Measurements from ENCODE around the gene TBC1D4. TPM values are rescaled to one million over a fixed set of nuclear protein-coding genes. Genes with fewer than 3 reads are reported as not detected.
"Not testable (repeated sequence)": the region's sequence is repeated elsewhere in the genome, so short reads cannot be mapped to it uniquely, and the experiment has no call there.

The TBC1D4 gene
- total RNA-seq, 1 experiment from 2014 or later, result 6.7 TPM

DNA sequence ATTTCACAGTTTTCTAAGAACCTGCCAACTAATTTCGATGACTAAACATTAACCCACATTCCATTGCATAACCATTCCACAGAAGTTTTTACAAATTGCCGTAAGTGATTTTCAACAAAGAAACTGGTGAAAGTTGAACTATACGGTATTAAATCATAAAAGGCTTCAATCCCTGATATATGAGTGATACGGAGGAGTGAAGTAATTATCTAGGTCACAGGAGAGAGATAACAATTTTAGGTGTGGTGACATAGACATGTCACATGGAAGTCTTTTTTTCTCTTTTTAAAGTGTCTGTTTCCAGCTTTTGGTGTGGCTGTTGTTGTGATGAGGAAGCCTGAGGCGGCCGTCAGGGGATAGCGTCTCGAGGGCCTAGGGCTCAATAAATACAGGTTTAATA lies 29.4 kb downstream of the TBC1D4 start:
- no peak for DNase-seq (ENCODE audit: low read depth)

DNA sequence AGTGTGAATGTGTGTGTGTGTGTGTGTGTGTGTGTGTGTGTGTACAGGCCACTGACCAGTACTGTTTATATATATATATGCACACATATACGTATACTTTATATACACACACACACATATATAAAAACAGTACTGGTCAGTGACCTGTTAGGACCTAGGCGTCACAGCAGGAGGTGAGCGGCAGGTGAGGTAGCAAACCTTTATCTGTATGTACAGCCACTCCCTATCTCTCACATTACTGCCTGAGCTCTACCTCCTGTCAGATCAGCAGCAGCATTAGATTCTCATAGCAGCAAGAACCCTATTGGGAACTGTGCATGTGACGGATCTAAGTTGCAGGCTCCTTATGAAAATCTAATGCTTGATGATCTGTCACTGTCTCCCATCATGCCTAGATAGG lies 34.5 kb downstream of the TBC1D4 start:
- DNase-seq (ENCODE audit: low read depth), result no peak

DNA sequence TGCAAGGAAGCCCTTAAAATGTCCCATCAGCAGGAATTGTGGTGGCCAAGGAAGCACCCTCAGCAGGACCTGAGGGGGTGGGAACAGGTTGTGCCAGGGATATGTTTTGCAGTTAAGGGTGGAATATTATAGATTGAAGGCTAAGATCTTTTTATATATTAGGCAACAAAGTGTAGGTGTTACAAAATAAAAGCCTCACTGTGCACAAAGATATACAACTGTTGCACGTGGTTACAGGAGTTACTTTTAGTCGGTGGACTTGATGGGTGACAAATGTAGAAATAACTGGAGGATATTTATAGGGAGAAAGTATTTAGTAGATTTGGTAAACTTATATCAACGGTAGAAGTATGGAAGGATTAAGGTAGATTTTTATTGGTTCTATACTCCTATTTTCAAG lies 35.1 kb downstream of the TBC1D4 start:
- no peak for DNase-seq (ENCODE audit: low read depth)

DNA sequence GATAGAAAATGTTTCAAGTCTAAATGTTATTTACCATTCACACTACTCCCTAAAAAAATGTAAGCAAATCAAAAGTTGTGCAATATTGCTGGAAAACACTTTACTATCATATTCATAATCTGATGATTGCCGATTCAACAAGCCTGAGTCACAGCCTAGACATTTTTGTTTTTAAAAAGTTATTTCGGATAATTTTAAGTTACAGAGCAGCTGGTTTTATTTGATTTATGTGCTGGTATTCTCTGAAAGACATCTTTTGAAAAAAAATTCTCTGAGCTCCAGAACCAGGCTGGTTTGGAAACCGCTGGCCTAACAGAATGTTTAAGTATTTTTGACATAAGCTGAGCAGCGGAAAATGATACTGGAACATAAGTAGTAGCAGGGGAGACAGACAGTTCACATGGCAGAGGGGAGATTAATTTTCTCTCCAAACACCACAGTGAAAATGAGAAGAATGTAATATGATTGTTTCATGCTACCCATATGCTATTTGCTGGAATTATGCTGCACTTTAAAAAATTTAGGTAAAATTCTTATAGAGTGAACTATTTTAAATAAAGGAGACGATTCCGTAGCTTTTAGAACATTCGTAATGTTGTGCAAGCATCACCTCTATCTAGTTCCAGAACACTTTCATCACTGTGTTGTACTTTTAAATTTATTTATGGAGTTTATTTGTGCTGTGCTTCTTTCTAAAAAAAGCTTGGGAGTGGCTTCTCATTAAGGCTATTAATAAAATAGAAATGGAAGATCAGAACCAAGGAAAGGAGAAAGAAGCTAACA lies 36.1 kb downstream of the TBC1D4 start:
- DNase-seq (ENCODE audit: low read depth), result no peak

DNA sequence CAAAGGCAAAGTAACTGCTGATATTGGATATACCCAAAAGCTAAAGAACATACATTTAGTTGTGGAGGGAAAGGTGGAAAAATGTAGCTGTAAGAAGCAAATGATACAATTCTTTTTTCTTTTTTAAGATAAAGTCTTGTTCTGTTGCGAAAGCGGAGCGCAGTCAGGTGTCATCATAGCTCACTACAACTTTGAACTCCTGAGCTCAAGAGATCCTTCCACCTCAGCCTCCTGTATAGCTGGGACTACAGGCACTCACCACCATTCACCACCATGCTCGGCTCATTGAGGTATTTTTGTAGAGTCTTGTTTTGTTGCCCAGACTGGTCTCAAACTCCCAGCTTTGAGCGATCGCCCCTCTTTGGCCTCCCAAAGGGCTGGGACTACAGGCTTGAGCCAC lies 38.0 kb downstream of the TBC1D4 start:
- DNase-seq (ENCODE audit: low read depth), result no peak

DNA sequence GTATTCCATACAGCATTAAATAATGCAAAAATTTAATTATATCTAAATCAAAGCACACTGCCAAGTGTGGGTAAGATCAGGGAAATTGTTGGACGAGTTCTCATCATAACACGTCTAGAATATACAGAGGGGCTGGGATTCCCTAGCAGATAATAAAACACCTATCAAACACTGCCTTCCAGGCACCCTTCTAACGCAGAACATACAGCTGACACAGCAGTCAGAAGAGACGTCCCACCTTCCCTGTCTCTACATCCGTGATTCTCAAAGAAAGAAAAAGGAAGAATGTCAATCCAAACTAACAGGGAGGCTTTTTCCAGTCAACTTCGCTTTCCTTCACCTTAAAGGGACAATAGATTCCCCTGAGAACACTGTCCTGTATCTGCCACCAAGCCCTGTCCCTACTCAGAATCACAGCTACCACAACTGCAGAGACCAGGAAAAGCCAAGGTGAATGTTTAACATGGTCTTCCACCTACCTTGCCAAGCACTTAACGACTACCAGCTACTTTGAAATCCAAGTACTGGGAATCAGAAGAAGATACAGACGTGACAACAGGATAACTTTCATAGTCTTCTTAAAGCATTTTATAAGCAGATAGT lies 38.5 kb downstream of the TBC1D4 start:
- DNase-seq (ENCODE audit: low read depth), result no peak

DNA sequence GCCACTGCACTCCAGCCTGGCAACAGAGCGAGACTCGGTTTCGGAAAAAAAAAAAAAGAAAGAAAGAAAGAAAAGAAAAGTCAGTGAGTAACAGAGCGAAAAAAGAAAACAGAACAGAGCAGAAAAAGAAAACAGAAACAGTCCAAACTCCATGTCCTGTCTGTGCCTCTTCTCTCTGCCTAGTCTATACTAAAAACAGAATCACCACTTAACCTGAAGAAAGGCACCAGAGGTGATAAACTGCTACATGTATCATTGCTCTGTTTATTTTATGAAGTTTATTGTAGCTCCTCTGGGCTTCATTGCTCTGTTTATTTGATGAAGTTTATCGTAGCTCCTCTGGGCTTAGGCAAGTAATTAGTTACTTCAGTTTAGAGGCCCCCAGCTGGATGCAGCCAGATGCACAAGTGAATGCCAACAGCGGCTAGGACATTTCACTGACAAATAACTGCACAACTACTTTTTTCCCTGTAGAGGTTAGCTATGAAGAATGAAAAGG lies 39.2 kb downstream of the TBC1D4 start:
- DNase-seq (ENCODE audit: low read depth), result no peak

DNA sequence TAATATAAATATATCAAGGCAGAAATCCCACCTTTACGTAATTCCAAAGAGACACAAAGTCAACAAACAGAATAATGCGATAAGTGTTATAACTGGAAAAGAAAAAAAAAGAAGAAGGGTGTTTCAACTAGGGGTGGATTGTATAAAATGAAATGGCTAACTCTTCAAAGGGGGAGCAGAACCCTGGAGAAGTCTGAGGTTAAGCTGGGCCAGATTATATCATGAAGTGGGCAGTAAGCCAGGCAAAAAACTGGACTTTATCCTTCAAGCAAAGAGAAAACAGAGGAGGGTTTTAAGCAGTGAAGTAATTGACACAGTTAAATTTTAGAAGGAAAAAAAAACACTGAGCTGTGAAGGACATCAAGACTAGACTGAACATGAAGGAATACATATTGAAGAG lies 41.9 kb downstream of the TBC1D4 start:
- DNase-seq (ENCODE audit: low read depth), result no peak

DNA sequence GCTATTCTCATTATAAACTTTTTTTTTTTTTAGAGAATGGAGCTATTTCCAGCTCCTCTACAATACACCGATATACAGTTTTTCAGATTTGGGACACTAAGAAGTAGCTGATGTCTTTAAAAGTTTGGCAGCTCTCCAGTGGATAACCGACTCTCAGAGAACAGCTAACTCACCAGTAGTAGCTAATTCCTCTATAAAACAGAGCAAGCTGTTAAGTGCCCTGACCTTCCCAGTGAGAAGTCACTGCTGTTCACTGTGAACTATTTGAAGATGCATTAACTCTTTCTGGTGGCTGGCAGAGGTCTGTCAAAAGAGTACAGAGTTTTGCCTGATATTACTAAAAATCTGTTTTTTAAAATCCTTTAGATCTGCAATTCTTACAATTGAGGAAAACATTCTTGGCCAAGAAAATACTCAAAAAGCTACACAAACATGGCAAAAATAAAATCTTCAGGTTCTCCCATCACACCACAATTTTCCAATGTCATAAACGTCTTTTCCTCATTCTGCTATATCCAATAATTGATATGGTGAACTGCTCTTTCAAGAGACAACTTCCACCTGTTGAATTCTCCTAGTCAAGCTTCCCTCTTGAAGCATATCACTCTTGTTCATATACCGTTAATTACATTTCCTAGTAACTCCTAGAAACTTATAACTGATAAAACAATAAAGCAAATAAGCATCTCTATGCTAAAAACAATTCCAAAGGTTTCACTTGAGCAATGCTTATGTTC lies 44.2 kb downstream of the TBC1D4 start:
- no peak for DNase-seq (ENCODE audit: low read depth)

DNA sequence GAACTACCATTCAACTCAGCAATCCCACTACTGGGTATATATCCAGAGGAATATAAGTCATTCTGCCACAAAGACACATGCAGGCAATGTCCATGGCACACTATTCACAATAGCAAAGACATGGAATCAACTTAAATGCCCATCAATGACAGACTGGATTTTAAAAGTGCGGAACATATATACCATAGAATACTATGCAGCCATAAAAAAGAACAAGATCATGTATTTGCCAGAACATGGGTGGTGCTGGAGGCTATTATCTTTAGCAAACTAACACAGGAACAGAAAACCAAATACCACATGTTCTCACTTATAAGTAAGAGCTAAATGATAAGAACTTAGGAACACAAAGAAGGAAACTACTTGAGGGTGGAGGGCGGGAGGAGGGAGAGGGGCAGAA lies 47.8 kb downstream of the TBC1D4 start:
- DNase-seq (ENCODE audit: low read depth), result not testable (repeated sequence)

DNA sequence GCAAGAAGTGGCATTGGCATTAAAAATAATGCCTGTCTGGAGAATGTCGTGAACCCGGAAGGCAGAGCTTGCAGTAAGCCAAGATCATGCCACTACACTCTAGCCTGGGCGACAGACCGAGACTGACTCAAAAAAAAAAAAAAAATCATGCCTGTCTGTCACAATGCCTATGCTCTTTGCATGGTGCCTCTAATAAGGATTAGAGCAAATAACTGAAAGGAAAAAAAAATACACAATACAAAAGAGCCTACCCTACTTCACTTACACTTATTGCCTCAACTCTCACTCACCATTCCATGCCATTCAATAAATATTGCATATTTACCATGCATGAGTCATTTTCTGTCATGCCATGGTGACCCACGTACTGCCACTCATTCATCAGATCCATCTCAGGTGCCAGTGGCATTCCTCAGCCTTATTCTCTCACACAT lies 49.1 kb downstream of the TBC1D4 start:
- DNase-seq (ENCODE audit: low read depth), result no peak

DNA sequence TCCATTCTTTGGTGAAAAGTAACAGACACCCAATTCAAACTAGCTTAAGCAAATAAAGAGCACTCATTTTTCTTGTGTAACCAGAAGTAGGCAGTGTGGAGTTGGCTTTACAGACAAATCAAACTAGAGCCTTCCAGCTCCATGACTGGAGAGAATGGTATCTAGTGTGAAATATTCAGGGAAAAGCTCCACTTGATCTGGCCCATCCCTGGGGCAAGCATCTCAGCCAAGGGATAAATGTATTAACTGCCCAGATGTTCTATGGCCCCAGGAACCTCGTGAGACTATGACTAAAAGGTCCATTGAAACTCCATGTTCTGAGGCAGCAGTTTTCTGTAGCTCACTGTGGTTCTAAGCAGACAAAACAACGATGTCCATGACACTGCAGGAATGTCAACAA lies 49.9 kb downstream of the TBC1D4 start:
- DNase-seq (ENCODE audit: low read depth), result no peak

DNA sequence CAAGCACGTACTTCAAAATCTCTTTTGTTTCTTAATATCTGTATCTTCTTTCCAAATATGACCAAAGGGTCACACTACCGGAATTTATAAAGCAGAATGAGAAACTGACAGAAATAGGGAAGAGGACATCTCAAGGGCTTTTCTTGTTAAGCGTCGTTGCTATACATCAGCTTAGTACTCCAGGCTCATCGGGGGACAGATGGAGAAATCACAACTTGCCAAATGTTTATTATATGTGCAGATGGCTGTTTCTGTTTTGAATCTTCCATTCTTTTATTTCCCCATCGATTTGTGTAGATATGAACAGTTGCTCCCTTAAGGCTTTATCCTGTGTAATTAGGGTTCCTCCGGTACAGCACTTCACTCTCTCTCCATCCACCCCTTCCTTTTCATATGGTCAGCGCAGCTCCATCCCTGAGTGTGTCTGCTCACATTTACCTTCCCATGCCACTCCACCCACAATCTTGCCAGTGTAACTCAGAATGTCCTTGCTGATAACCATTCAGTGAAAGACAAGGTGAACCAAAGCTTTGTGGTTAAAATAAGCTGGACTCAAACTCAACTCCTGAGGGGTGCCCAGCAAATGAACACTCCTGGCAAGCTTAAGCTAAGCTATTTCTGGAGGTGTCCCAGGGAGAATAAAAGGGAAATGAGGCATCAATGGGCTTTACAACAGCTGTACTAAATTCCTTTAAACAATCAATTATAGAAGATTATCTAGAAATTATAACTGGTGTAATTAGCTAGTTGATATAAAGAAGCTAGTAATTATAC lies 51.3 kb downstream of the TBC1D4 start:
- DNase-seq (ENCODE audit: low read depth), result no peak

DNA sequence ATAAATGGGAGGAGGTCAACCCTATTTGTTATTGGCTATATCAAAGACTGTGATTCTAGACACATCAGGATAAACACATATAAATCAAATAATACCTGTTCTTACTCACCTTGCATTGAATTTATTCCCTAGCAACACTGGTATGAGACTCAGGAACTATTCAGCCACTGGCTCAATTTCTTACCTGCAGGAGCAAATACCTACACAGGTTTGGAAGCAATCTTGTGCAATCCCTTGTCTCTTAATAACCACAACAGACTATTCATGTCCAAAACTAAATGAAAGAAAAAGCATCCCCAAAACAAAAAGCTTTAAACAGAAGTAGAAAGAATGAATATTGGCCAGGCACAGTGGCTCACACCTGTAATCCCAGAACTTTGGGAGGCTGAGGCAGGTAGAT lies 55.5 kb downstream of the TBC1D4 start:
- no peak for DNase-seq (ENCODE audit: low read depth)

DNA sequence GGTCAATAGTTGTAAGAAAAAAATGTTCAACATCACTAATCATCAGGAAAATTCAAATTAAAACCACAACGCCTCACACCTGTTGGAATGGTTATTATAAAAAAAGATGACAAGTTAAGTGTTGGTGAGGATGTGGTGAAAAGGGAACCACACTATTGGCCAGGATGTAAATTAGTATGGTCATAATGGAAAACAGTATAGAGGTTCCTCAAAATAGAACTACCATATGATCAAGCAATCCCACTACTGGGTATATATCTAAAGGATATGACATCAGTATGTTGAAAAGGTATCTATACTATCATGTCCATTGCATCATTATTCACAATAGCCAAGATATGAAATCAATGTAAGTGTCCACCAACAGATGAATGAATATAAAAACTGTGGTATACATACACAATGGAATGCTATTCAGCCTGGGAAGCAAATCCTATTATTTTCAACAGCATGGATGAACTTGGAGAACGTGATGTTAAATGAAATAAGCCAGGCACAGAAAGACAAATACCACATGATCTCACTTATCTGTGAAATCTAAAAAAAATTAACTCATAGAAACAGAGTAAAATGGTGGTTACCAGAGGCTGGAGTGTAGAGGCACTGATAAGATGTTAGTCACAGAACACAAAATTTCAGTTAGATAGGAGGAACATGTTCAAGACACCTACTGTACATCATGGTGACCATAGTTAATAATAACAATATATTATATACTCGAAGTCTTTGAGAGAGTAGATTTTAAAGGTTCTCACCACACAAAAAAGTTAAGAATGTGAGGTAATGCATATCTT lies 56.6 kb downstream of the TBC1D4 start:
- no peak for DNase-seq (ENCODE audit: low read depth)

DNA sequence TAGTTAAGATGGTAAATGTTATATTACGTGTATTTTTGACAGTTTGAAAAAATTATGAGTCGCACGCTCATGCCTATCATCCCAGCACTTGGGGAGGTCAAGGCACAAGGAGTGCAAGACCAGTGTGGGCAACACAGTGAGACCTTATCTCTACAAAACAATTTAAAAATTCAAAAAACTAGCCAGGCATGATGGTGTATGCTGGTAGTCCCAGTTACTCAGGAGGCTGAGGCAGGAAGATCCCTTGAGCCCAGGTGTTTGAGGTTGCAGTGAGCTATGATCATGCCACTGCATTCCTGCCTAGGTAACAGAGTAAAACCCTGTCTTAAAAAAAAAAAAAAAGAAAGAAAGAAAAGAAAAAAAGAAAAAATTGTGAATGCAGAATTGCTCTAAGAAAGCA lies 58.0 kb downstream of the TBC1D4 start:
- DNase-seq (ENCODE audit: low read depth), result no peak

DNA sequence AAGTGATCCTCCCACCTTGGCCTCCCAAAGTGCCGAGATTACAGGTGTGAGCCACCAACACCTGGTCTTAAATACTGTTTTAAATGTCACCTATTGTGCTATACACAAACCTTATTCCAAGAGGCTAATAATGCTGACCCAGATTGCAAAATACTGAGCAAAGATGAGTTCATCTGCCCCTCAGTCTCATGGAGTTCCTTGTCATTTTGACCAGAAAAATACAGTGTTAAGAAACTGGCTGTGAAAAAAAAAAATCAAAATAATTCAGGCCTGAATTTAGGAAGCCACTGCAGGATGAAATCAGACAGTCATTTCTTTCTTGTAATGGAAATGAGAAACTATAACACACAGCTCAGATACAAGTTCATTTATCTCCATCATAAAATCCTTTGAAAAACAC lies 59.9 kb downstream of the TBC1D4 start:
- no peak for DNase-seq (ENCODE audit: low read depth)

DNA sequence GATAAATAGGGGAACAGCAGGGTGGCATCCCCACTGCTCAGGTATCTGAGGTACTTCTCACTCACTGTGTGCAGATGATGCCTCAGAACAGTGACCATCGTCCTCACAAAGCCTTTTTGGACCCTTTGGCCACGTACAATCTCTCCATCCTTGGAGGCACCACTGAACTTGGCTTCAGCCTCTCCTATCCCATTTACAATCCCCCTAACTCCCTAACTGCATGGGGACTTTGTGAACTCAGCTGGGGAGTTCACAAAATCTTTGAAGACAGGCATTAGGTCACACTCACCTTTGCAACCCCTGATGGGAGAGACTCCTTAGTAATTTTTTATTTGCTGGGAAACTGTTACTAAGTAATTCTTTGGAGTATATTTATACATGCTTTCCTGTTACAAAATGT lies 60.8 kb downstream of the TBC1D4 start:
- no peak for DNase-seq (ENCODE audit: low read depth)

DNA sequence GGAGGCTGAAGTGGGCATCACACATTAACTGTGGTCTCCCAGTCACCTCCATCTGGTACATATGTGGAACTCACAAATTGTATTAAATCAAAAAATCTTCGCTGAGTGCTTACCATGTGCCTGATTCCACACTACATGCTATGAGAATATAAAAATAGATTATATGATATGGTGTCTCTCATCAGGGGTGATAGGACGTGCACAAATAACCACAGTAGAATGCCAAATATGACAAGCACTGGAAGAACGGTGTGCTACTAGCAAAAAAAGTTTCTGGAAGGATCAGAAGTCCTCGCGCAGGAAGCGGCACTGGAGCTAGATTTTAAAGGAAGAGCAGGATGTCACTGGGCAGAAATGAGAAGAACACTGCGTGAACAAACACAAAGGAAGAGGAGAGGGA lies 62.3 kb downstream of the TBC1D4 start:
- no peak for DNase-seq (ENCODE audit: low read depth)

DNA sequence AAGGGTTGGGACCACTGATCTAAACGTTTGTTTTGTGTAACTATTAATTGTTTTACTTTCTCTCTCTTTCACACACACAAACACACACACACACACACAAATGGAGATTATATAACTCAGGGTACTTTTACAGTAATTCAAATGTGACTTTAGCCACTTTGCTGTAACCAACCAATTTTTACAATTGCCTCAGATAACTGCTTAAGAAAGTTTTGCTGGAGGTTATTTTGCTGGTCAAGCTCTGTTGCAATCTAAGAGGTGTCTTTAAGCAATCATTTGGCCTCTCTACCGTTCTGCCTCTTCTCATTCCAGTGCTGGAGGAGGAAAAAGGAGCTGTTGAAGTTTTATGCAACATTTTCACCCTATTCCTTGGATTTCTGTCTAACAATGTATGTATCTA lies 63.0 kb downstream of the TBC1D4 start:
- DNase-seq (ENCODE audit: low read depth), result no peak

DNA sequence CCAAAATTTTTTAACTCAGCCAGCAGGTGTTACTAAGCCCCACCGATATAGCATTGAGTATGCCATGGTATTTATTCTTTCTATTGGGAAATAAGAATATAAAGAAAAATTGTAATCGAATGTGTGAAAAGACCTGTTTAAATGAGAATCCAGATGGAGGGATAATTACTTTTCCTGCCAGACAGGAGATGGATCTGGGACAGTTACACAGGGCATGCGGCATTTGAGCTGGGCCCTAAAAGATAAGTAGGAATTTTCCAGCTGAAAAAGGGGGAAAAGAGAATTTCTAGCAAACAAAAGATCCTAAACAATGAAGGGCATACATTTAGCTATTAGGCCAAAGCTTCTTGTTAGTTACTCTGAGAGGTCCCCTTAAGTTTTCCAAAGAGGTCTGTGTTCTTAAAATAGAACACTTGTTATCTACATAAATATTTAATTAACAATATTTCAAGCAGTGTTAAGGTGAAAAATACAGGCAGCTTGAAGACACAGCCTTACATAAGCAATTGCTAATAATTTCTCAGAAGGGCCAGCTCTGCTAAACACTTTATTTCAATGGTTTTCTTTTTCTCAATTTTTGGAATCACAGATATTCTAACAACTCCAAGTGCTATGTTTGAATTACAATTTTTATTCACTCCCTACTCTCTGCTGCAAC lies 63.7 kb downstream of the TBC1D4 start:
- no peak for DNase-seq (ENCODE audit: low read depth)
